HEK293T (cell line): ENCODE data around the gene USF2.

Experiments used
- BHLHE40 ChIP-seq: fragments of 450-650 bp; IDR thresholded peaks from 2 replicates; pipeline ENCODE4 v1.6.1; 2016; ENCODE audit warnings: mild to moderate bottlenecking, moderate library complexity, borderline replicate concordance
- ELF4 ChIP-seq: fragments of 450-650 bp; IDR thresholded peaks from 2 replicates; pipeline ENCODE4 v1.6.1; 2017; ENCODE audit warnings: antibody characterized with exemption
- FOXM1 ChIP-seq: fragments of 450-650 bp; IDR thresholded peaks from 2 replicates; pipeline ENCODE4 v1.6.1; 2017; ENCODE audit warnings: mild to moderate bottlenecking, borderline replicate concordance
- HDGF ChIP-seq: fragments of 450-650 bp; IDR thresholded peaks from 2 replicates; pipeline ENCODE4 v1.6.1; 2017; ENCODE audit warnings: antibody characterized with exemption, borderline replicate concordance

GRCh38 chr19:35295792-35296462 lies 27.2 kb downstream of the USF2 start:
- TF ChIP-seq FOXM1, result no peak
- no peak for TF ChIP-seq ELF4
- TF ChIP-seq HDGF, result no peak
- TF ChIP-seq BHLHE40, result no peak
